ENCODE data around the gene ADD2.
A peak's percentile ranks its signal among the peaks of the same experiment; 100 is the strongest.

The ADD2 gene

DNA sequence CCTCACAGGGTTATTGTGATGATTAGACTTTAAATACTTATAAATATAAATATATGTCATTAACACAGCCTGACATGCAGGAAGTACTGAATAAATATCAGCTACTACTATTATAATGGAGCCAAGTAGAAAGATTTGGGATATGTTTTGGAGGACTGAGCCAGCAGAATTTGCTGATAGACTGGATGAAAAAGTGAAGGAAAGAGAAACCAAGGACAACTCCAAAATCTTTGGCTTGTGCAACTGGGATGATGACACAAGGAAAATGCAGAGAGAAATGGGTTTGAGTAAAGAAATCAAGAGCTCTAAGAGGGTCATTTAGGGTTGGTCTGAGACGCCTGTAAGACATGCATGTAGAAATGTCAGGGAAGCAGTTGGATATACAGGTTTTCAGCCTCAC, 15.6 kb downstream of the ADD2 start:
- no peak for DNase-seq (ENCODE audit: low read depth)
- H3K4me3 ChIP-seq (ENCODE audit: low read depth, low read length) = no peak overlapping the region
- TF ChIP-seq CTCF (IDR thresholded peaks at IDR 0.05; ENCODE audit: low read depth, low read length) (no peak), MYC (IDR thresholded peaks at IDR 0.05; ENCODE audit: low read depth, low read length) (no peak), POLR2A (IDR thresholded peaks at IDR 0.05; ENCODE audit: extremely low read depth, insufficient read length) (no peak)
- TF ChIP-seq, protein P1, sequence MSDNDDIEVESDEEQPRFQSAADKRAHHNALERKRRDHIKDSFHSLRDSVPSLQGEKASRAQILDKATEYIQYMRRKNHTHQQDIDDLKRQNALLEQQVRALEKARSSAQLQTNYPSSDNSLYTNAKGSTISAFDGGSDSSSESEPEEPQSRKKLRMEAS (IDR thresholded peaks at IDR 0.05; ENCODE audit: low read depth, low read length) = no peak

- no peak overlapping the region for H3K4me3 ChIP-seq (ENCODE audit: low read depth, low read length)
- TF ChIP-seq CTCF (IDR thresholded peaks at IDR 0.05; ENCODE audit: low read depth, low read length) = no peak
- TF ChIP-seq, protein P1 (IDR thresholded peaks at IDR 0.05; ENCODE audit: low read depth, low read length) = no peak
- TF ChIP-seq POLR2A (IDR thresholded peaks at IDR 0.05; ENCODE audit: extremely low read depth, insufficient read length) = no peak
- no peak for TF ChIP-seq MYC (IDR thresholded peaks at IDR 0.05; ENCODE audit: low read depth, low read length)
- DNase-seq (ENCODE audit: low read depth) = no peak
Measured at GRCh38 chr2:70751881-70752280, 16.1 kb downstream of the ADD2 start.

DNA sequence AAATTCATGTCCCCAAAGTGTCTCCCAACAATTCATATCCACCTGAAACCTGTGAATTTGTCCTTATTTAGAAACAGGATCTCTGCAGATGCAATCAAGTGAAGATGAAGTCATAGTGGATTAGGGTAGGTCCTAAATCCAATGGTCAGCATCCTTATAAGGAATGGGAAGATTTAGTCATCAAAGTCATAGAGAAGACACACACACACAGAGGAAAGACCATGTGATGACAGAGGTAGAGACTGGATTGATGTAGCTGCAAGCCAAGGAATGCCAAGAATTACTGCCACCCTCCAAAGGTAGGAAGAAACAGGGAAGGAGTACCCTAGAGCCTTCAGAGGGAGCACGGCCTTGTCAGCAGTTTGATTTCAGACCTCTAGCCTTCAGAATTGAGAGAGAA, 17.7 kb downstream of the ADD2 start:
- TF ChIP-seq MYC (IDR thresholded peaks at IDR 0.05; ENCODE audit: low read depth, low read length) (no peak), CTCF (IDR thresholded peaks at IDR 0.05; ENCODE audit: low read depth, low read length) (no peak), POLR2A (IDR thresholded peaks at IDR 0.05; ENCODE audit: extremely low read depth, insufficient read length) (no peak)
- TF ChIP-seq, protein P1 (IDR thresholded peaks at IDR 0.05; ENCODE audit: low read depth, low read length) = no peak
- no peak for DNase-seq (ENCODE audit: low read depth)
- no peak overlapping the region for H3K4me3 ChIP-seq (ENCODE audit: low read depth, low read length)

DNA sequence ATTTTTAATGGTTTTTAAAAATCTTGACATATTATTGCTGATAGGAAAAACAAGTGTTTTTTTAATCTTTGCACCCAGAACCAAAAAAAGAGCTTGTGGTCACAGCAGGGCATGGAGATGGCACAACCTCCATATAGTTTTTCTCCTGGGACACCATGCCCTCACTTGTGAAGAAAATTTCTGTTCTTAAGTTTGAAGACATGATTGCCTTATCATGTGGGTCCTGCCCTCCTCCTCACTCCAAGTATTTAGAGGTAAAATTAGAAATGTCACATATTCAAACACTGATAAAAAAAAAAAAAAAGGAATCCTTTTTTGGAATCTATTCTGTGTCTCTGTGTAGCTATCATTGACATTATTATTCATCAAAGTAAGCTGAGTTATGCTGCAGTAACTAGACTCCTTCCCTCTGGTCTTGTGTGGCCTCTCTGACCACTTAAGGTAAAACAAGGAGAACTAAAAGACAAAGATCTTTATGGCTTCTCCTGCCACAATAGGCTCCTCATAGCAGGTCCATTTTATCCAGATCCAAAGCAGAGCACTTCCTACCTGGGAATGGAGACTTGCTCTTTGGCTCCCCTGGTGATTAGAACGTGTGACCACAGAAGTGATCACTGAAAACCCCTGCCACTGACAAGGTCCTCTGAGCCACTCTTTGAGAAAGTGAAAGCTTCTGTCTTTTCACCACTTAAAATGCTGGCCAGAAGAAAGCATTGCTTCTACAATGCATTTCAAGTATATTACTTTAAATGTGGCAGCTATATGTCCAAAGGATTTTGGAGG, 19.8 kb downstream of the ADD2 start:
- H3K4me3 ChIP-seq (ENCODE audit: low read depth, low read length) = no peak overlapping the region
- no peak for DNase-seq (ENCODE audit: low read depth)
- TF ChIP-seq MYC (IDR thresholded peaks at IDR 0.05; ENCODE audit: low read depth, low read length) (no peak), CTCF (IDR thresholded peaks at IDR 0.05; ENCODE audit: low read depth, low read length) (no peak), POLR2A (IDR thresholded peaks at IDR 0.05; ENCODE audit: extremely low read depth, insufficient read length) (no peak)
- TF ChIP-seq, protein P1 (IDR thresholded peaks at IDR 0.05; ENCODE audit: low read depth, low read length) = no peak

GRCh38 chr2:70747284-70747683, 20.7 kb downstream of the ADD2 start:
- no peak for DNase-seq (ENCODE audit: low read depth)
- no peak overlapping the region for H3K4me3 ChIP-seq (ENCODE audit: low read depth, low read length)
- TF ChIP-seq POLR2A (IDR thresholded peaks at IDR 0.05; ENCODE audit: extremely low read depth, insufficient read length) = no peak
- TF ChIP-seq, protein P1 (IDR thresholded peaks at IDR 0.05; ENCODE audit: low read depth, low read length) = peak; percentile 87

DNA sequence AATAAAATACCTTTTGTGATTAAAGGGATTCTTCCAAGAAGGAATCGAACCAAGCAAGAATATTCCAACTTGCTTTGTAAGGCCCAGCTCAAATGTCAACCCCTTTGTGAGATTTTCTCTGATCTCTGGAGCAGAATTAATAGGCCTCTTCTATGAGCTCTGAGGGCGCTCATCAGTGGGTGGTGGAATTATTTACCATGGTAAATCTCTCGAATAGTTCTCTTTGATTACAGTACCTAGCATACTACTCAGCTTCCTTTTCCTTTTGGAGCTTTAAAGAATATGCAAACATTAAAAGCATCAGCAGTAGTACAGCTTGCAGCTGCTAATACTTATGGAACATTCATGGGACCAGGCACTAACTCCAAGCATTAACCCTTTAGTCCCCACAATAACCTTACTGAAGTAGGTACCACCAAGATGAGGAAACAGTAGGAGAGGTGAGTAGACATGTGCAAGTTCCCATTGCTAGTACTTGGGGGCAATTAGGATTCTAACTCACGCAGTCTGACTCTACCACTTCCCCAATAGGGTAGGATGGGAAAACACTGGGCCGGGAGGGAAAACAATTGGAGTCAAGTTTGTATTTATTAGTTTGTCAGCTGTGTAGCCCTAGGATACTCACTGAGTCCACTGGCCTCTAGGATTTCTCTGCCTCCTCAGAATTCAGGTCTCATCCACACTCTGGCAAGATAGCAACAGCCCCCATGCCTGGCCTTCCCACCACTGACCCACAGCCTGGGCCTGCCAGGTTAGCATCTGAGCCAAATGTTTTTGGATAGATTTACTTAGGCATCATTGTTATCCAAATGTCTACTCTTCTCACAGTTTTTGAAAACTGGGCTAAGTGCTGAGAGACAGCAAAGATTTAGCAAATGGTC, 21.7 kb downstream of the ADD2 start:
- TF ChIP-seq MYC (IDR thresholded peaks at IDR 0.05; ENCODE audit: low read depth, low read length) = no peak
- TF ChIP-seq, protein P1 (IDR thresholded peaks at IDR 0.05; ENCODE audit: low read depth, low read length) = no peak
- DNase-seq (ENCODE audit: low read depth) = no peak
- H3K4me3 ChIP-seq (ENCODE audit: low read depth, low read length) = no peak overlapping the region

All from NB4 (cell line).